Chondrocyte (in vitro differentiated cells): ENCODE measurements around the gene ARSK. TPM values are rescaled to one million over a fixed set of nuclear protein-coding genes. Genes with fewer than 3 reads are reported as not detected.

Experiments used
- DNase-seq: peaks from one replicate; pipeline ENCODE4 v3.0.0; 2021; ENCODE audit warnings: mixed read lengths, low spot score
- H3K27ac Mint-ChIP-seq: one replicate; pipeline ENCODE4 v1.8.0; 2021; ENCODE audit warnings: mild to moderate bottlenecking, moderate library complexity, mixed read lengths; ENCODE audit not compliant: unreplicated experiment
- H3K27me3 Mint-ChIP-seq: 2 replicates; pipeline ENCODE4 v1.8.0; 2021; ENCODE audit warnings: low read depth, mixed read lengths
- H3K36me3 Mint-ChIP-seq: 2 replicates; pipeline ENCODE4 v1.8.0; 2021; ENCODE audit warnings: low read depth, mixed read lengths
- H3K4me1 Mint-ChIP-seq: 2 replicates; pipeline ENCODE4 v1.8.0; 2021; ENCODE audit warnings: low read depth, mild to moderate bottlenecking, mixed read lengths
- H3K4me3 Mint-ChIP-seq: one replicate; pipeline ENCODE4 v1.8.0; 2021; ENCODE audit warnings: mild to moderate bottlenecking, moderate library complexity, mixed read lengths; ENCODE audit not compliant: unreplicated experiment
- H3K9me3 Mint-ChIP-seq: 2 replicates; pipeline ENCODE4 v1.8.0; 2021; ENCODE audit warnings: low read depth, mixed read lengths
- CTCF ChIP-seq: fragments of 200-600 bp; sonication (generic); IDR thresholded peaks from 2 replicates; pipeline ENCODE4 v1.5.0; 2021; ENCODE audit warnings: antibody characterized with exemption, mild to moderate bottlenecking, moderate library complexity
- total RNA-seq: library from RNA; stranded (reverse); gene quantifications from 3 replicates; pipeline ENCODE4 v1.2.1, GENCODE V29; 2021

Gene ARSK
- total RNA-seq, 1 donor from 2014 or later, result 10.0 TPM

- Mint-ChIP-seq H3K36me3 (no peaks in the 10 kb centered on the region), H3K4me1 (peaks cover 21% of the 10 kb centered on the region), H3K4me3 (peak overlapping the region; percentile 67), H3K27me3 (no peaks in the 10 kb centered on the region), H3K9me3 (no peaks in the 10 kb centered on the region), H3K27ac (no peak overlapping the region)
- peak; percentile 30 for TF ChIP-seq CTCF
- no peak for DNase-seq
These were observed 66.3 kb downstream of the ARSK start for GRCh38 chr5:95620870-95621838.

- H3K27me3 Mint-ChIP-seq, result no peaks in the 10 kb centered on the region
- no peaks in the 10 kb centered on the region for H3K36me3 Mint-ChIP-seq
- H3K27ac Mint-ChIP-seq, result no peak overlapping the region
- peaks cover 16% of the 10 kb centered on the region for H3K4me1 Mint-ChIP-seq
- H3K4me3 Mint-ChIP-seq, result peak overlapping the region; percentile 67
- no peak for DNase-seq
- no peaks in the 10 kb centered on the region for H3K9me3 Mint-ChIP-seq
- TF ChIP-seq CTCF, result no peak
These were observed 67.1 kb downstream of the ARSK start for GRCh38 chr5:95621839-95622629.

- peaks cover 13% of the 10 kb centered on the region for H3K4me1 Mint-ChIP-seq
- DNase-seq, result no peak
- H3K36me3 Mint-ChIP-seq, result no peaks in the 10 kb centered on the region
- H3K9me3 Mint-ChIP-seq, result no peaks in the 10 kb centered on the region
- H3K4me3 Mint-ChIP-seq, result no peak overlapping the region
- TF ChIP-seq CTCF, result no peak
- no peak overlapping the region for H3K27ac Mint-ChIP-seq
- no peaks in the 10 kb centered on the region for H3K27me3 Mint-ChIP-seq
These were observed 68.8 kb downstream of the ARSK start for GRCh38 chr5:95623706-95624105.

GRCh38 chr5:95624368-95624767 is 69.5 kb downstream of the ARSK start:
- no peaks in the 10 kb centered on the region for H3K27me3 Mint-ChIP-seq
- H3K4me1 Mint-ChIP-seq, result peaks cover 13% of the 10 kb centered on the region

More at GRCh38 chr5:95624368-95624767, 69.5 kb downstream of the ARSK start:
- H3K36me3 Mint-ChIP-seq, result no peaks in the 10 kb centered on the region
- no peak for DNase-seq
- H3K27ac Mint-ChIP-seq, result no peak overlapping the region
- no peak overlapping the region for H3K4me3 Mint-ChIP-seq
- TF ChIP-seq CTCF, result no peak
- H3K9me3 Mint-ChIP-seq, result no peaks in the 10 kb centered on the region
